Measurements from ENCODE around the gene FAM83B.
"Not testable (repeated sequence)": the region's sequence is repeated elsewhere in the genome, so short reads cannot be mapped to it uniquely, and the experiment has no call there.

FAM83B gene

GRCh38 chr6:54898767-54899166 is 52.2 kb downstream of the FAM83B start:
- DNase-seq, result no peak

- no peak for DNase-seq
Measured at GRCh38 chr6:54899442-54899841, 52.9 kb downstream of the FAM83B start.

- no peak for DNase-seq
Measured at GRCh38 chr6:54899986-54900385, 53.4 kb downstream of the FAM83B start.

- no peak for DNase-seq
Measured at GRCh38 chr6:54900666-54901065, 54.1 kb downstream of the FAM83B start.

- DNase-seq, result no peak
Measured at GRCh38 chr6:54903884-54904283, 57.3 kb downstream of the FAM83B start.

- no peak for DNase-seq
Measured at GRCh38 chr6:54907355-54907754, 60.8 kb downstream of the FAM83B start.

- DNase-seq, result no peak
Measured at GRCh38 chr6:54909184-54909583, 62.6 kb downstream of the FAM83B start.

- DNase-seq, result no peak
Measured at GRCh38 chr6:54910431-54910884, 63.9 kb downstream of the FAM83B start.

- no peak for DNase-seq
Measured at GRCh38 chr6:54910921-54911320, 64.3 kb downstream of the FAM83B start.

- no peak for DNase-seq
Measured at GRCh38 chr6:54913211-54913610, 66.6 kb downstream of the FAM83B start.

- no peak for DNase-seq
Measured at GRCh38 chr6:54916858-54917257, 70.3 kb downstream of the FAM83B start.

- DNase-seq, result no peak
Measured at GRCh38 chr6:54920628-54921027, 74.1 kb downstream of the FAM83B start.

- no peak for DNase-seq
Measured at GRCh38 chr6:54921891-54922290, 75.3 kb downstream of the FAM83B start.

- no peak for DNase-seq
Measured at GRCh38 chr6:54929245-54929909, 82.8 kb downstream of the FAM83B start.

GRCh38 chr6:54932622-54933021 is 86.1 kb downstream of the FAM83B start:
- no peak for DNase-seq

- no peak for DNase-seq
Measured at GRCh38 chr6:54935739-54936138, 89.2 kb downstream of the FAM83B start.

GRCh38 chr6:54937371-54937770 is 90.8 kb downstream of the FAM83B start:
- DNase-seq, result no peak

- DNase-seq, result no peak
Measured at GRCh38 chr6:54957698-54958097, 111.1 kb downstream of the FAM83B start.

GRCh38 chr6:54958446-54958845 is 111.9 kb downstream of the FAM83B start:
- DNase-seq, result no peak

GRCh38 chr6:54959820-54960219 is 113.2 kb downstream of the FAM83B start:
- no peak for DNase-seq

GRCh38 chr6:54961372-54961771 is 114.8 kb downstream of the FAM83B start:
- DNase-seq, result not testable (repeated sequence)

GRCh38 chr6:54970337-54970736 is 123.8 kb downstream of the FAM83B start:
- DNase-seq, result no peak

- no peak for DNase-seq
Measured at GRCh38 chr6:54971825-54972224, 125.3 kb downstream of the FAM83B start.

- not testable (repeated sequence) for DNase-seq
Measured at GRCh38 chr6:54979161-54979560, 132.6 kb downstream of the FAM83B start.

Data from CD4-positive, alpha-beta T cell treated with Interleukin-10 for 1 hour (primary cell).